ENCODE data around the gene MS4A10. TPM values are rescaled to one million over a fixed set of nuclear protein-coding genes. Genes with fewer than 3 reads are reported as not detected.

The MS4A10 gene
- total RNA-seq, 1 experiment from 2014 or later: not detected

GRCh38 chr11:60788401-60789125 is 3.4 kb downstream of the MS4A10 start (continued):
- TF ChIP-seq FOXP4 (CRISPR knock-in tag; IDR thresholded peaks at IDR 0.05) (no peak), FOXP1 (CRISPR knock-in tag; IDR thresholded peaks at IDR 0.05; ENCODE audit: borderline replicate concordance) (no peak), GTF2I (CRISPR knock-in tag; conservative IDR thresholded peaks at IDR 0.05) (no peak)

DNA sequence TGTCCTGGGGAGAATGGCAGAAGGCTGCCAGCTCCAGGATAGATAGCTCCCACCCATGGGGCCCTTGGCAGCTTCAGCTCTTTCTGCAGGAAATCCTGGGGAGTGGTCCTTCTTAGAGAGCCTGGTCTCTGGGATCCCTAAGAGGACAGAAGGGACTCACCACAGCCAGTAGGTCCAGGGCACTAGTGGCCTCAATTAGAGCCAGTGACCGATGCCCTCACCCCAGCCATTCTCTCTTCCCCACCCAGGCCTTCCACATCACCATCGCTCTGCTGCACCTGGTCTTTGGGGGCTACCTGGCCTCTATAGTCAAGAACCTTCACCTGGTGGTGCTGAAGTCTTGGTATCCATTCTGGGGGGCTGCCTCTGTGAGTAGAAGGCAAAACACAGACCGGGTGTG is 5.6 kb downstream of the MS4A10 start:
- Mint-ChIP-seq H3K4me1 (no peaks in the 10 kb centered on the region), H3K4me3 (no peak overlapping the region), H3K27me3 (ENCODE audit: low read depth) (peaks cover 19% of the 10 kb centered on the region), H3K27ac (no peak overlapping the region), H3K9me3 (peaks cover 44% of the 10 kb centered on the region), H3K36me3 (peaks cover 23% of the 10 kb centered on the region)
- DNase-seq (ENCODE audit: low spot score): no peak
- ATAC-seq: no peak
- CTCF ChIA-PET: interaction anchor here (0.9 to 1.5 kb wide), 3 partner anchors 15 to 109 kb away, joined by 3 to 7 read pairs (median 3); no protein-coding TSS in a partner anchor
- POLR2A ChIA-PET: no interaction called here
- no peak for TF ChIP-seq OVOL2 (CRISPR knock-in tag; IDR thresholded peaks at IDR 0.05; ENCODE audit: borderline replicate concordance)
- no peak for TF ChIP-seq ZNF396 (CRISPR knock-in tag; IDR thresholded peaks at IDR 0.05; ENCODE audit: borderline replicate concordance)
- no peak for TF ChIP-seq ATF2 (CRISPR knock-in tag; IDR thresholded peaks at IDR 0.05; ENCODE audit: borderline replicate concordance, low read depth)
- TF ChIP-seq PRRX2 (CRISPR knock-in tag; IDR thresholded peaks at IDR 0.05): no peak
- TF ChIP-seq HMGA2 (CRISPR knock-in tag; IDR thresholded peaks at IDR 0.05): no peak
- TF ChIP-seq ZNF671 (CRISPR knock-in tag; IDR thresholded peaks at IDR 0.05): no peak
- TF ChIP-seq, protein P1, sequence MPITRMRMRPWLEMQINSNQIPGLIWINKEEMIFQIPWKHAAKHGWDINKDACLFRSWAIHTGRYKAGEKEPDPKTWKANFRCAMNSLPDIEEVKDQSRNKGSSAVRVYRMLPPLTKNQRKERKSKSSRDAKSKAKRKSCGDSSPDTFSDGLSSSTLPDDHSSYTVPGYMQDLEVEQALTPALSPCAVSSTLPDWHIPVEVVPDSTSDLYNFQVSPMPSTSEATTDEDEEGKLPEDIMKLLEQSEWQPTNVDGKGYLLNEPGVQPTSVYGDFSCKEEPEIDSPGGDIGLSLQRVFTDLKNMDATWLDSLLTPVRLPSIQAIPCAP (CRISPR knock-in tag; IDR thresholded peaks at IDR 0.05): no peak
- TF ChIP-seq, protein P2, sequence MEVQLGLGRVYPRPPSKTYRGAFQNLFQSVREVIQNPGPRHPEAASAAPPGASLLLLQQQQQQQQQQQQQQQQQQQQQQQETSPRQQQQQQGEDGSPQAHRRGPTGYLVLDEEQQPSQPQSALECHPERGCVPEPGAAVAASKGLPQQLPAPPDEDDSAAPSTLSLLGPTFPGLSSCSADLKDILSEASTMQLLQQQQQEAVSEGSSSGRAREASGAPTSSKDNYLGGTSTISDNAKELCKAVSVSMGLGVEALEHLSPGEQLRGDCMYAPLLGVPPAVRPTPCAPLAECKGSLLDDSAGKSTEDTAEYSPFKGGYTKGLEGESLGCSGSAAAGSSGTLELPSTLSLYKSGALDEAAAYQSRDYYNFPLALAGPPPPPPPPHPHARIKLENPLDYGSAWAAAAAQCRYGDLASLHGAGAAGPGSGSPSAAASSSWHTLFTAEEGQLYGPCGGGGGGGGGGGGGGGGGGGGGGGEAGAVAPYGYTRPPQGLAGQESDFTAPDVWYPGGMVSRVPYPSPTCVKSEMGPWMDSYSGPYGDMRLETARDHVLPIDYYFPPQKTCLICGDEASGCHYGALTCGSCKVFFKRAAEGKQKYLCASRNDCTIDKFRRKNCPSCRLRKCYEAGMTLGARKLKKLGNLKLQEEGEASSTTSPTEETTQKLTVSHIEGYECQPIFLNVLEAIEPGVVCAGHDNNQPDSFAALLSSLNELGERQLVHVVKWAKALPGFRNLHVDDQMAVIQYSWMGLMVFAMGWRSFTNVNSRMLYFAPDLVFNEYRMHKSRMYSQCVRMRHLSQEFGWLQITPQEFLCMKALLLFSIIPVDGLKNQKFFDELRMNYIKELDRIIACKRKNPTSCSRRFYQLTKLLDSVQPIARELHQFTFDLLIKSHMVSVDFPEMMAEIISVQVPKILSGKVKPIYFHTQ (CRISPR knock-in tag; IDR thresholded peaks at IDR 0.05): no peak
- TF ChIP-seq, protein P3, sequence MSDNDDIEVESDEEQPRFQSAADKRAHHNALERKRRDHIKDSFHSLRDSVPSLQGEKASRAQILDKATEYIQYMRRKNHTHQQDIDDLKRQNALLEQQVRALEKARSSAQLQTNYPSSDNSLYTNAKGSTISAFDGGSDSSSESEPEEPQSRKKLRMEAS (CRISPR knock-in tag; IDR thresholded peaks at IDR 0.05): no peak
- TF ChIP-seq, protein P4, sequence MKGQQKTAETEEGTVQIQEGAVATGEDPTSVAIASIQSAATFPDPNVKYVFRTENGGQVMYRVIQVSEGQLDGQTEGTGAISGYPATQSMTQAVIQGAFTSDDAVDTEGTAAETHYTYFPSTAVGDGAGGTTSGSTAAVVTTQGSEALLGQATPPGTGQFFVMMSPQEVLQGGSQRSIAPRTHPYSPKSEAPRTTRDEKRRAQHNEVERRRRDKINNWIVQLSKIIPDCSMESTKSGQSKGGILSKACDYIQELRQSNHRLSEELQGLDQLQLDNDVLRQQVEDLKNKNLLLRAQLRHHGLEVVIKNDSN (CRISPR knock-in tag; IDR thresholded peaks at IDR 0.05): no peak
- TF ChIP-seq ZNF281 (CRISPR knock-in tag; IDR thresholded peaks at IDR 0.05): no peak
- no peak for TF ChIP-seq FOXP4 (CRISPR knock-in tag; IDR thresholded peaks at IDR 0.05)
- no peak for TF ChIP-seq MXD4 (CRISPR knock-in tag; IDR thresholded peaks at IDR 0.05; ENCODE audit: borderline replicate concordance)
- TF ChIP-seq GTF2I (CRISPR knock-in tag; conservative IDR thresholded peaks at IDR 0.05): no peak
- TF ChIP-seq ZBTB21 (CRISPR knock-in tag; IDR thresholded peaks at IDR 0.05; ENCODE audit: borderline replicate concordance): no peak
- TF ChIP-seq, protein P5, sequence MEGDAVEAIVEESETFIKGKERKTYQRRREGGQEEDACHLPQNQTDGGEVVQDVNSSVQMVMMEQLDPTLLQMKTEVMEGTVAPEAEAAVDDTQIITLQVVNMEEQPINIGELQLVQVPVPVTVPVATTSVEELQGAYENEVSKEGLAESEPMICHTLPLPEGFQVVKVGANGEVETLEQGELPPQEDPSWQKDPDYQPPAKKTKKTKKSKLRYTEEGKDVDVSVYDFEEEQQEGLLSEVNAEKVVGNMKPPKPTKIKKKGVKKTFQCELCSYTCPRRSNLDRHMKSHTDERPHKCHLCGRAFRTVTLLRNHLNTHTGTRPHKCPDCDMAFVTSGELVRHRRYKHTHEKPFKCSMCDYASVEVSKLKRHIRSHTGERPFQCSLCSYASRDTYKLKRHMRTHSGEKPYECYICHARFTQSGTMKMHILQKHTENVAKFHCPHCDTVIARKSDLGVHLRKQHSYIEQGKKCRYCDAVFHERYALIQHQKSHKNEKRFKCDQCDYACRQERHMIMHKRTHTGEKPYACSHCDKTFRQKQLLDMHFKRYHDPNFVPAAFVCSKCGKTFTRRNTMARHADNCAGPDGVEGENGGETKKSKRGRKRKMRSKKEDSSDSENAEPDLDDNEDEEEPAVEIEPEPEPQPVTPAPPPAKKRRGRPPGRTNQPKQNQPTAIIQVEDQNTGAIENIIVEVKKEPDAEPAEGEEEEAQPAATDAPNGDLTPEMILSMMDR (IDR thresholded peaks at IDR 0.05): no peak

Data from WTC11 (cell line).